ENCODE data around the gene FOLR1.
"Not testable (repeated sequence)": the region's sequence is repeated elsewhere in the genome, so short reads cannot be mapped to it uniquely, and the experiment has no call there.

FOLR1 gene

GRCh38 chr11:72162891-72163492 lies 28.9 kb upstream of the FOLR1 start:
- Histone ChIP-seq H3K27me3 (ENCODE audit: control insufficient read depth in 2 of 2, insufficient read depth in 2 of 2, low read length in 2 of 2) (no peaks in the 10 kb centered on the region), H3K36me3 (ENCODE audit: control insufficient read depth in 2 of 2, insufficient read depth in 2 of 2, low read length in 2 of 2) (no peaks in the 10 kb centered on the region), H3K4me3 (ENCODE audit: low read length in 2 of 2) (no peak overlapping the region), H3K9me3 (ENCODE audit: control insufficient read depth in 2 of 2, low read length in 2 of 2) (no peaks in the 10 kb centered on the region), H3K4me1 (ENCODE audit: control insufficient read depth in 2 of 2, insufficient read depth in 2 of 2, low read length in 2 of 2) (no peaks in the 10 kb centered on the region), H3K9ac (ENCODE audit: low read depth in 1 of 2, low read length in 2 of 2) (no peak overlapping the region), H3K27ac (ENCODE audit: low read depth in 2 of 2, low read length in 2 of 2) (no peak overlapping the region)

DNA sequence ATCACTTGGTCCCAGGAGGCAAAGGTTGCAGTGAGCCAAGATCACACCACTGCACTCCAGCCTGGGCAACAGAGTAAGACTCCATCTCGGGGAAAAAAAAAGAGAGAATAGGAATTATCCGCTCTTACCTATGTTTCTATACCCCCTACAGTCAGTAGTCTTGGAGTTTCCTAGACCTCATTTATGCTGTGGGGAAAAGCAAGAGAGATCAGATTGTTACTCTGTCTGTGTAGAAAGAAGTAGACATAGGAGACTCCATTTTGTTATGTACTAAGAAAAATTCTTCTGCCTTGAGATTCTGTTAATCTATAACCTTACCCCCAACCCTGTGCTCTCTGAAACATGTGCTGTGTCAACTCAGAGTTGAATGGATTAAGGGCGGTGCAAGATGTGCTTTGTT lies 27.8 kb upstream of the FOLR1 start:
- H3K27ac ChIP-seq (ENCODE audit: low read depth in 2 of 2, low read length in 2 of 2); H3K4me1 ChIP-seq (ENCODE audit: control insufficient read depth in 2 of 2, insufficient read depth in 2 of 2, low read length in 2 of 2); H3K9ac ChIP-seq (ENCODE audit: low read depth in 1 of 2, low read length in 2 of 2); H3K27me3 ChIP-seq (ENCODE audit: control insufficient read depth in 2 of 2, insufficient read depth in 2 of 2, low read length in 2 of 2); H3K9me3 ChIP-seq (ENCODE audit: control insufficient read depth in 2 of 2, low read length in 2 of 2); H3K36me3 ChIP-seq (ENCODE audit: control insufficient read depth in 2 of 2, insufficient read depth in 2 of 2, low read length in 2 of 2); H3K4me3 ChIP-seq (ENCODE audit: low read length in 2 of 2): not testable (repeated sequence)

DNA sequence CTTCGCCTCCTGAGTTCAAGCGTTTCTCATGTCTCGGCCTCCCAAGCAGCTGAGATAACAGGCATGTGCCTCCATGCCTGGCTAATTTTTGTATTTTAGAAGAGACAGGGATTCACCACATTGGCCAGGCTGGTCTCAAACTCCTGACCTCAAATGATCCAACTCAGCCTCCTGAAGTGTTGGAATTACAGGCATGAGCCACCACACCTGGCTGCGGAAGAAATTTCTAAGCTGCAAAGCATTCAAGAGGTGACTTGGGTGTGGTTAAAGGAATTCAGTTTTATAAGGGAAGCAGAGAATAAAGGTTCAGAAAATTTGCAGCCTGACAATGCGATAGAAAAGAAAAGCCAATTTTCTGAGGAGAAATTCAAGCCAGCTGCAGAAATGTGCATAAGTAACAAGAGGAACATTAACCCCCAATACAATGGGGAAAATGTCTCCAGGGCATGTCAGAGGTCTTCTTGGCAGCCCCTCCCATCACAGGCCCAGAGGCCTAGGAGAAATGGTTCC lies 22.8 kb upstream of the FOLR1 start:
- not testable (repeated sequence) for H3K9ac ChIP-seq (ENCODE audit: low read depth in 1 of 2, low read length in 2 of 2); H3K4me3 ChIP-seq (ENCODE audit: low read length in 2 of 2); H3K9me3 ChIP-seq (ENCODE audit: control insufficient read depth in 2 of 2, low read length in 2 of 2); H3K36me3 ChIP-seq (ENCODE audit: control insufficient read depth in 2 of 2, insufficient read depth in 2 of 2, low read length in 2 of 2); H3K27me3 ChIP-seq (ENCODE audit: control insufficient read depth in 2 of 2, insufficient read depth in 2 of 2, low read length in 2 of 2)
- Histone ChIP-seq H3K4me1 (ENCODE audit: control insufficient read depth in 2 of 2, insufficient read depth in 2 of 2, low read length in 2 of 2) (peaks cover 13% of the 10 kb centered on the region in 2 donors), H3K27ac (ENCODE audit: low read depth in 2 of 2, low read length in 2 of 2) (peak overlapping the region; percentile 68 to 73)

DNA sequence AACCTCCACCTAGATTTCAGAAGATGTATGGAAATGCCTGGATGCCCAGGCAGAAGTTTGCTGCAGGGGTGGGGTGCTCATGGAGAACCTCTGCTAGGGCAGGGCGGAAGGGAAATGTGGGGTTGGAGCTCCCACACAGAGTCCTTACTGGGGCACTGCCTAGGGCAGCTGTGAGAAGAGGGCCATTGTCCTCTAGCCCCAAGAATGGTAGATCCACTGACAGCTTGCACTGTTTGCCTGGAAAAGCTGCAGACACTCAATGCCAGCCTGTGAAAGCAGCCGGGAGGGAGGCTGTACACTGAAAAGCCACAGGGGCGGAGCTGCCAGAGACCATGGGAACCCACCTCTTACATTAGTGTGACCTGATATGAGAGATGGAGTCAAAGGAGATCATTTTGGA lies 22.2 kb upstream of the FOLR1 start:
- H3K4me3 ChIP-seq (ENCODE audit: low read length in 2 of 2); H3K36me3 ChIP-seq (ENCODE audit: control insufficient read depth in 2 of 2, insufficient read depth in 2 of 2, low read length in 2 of 2); H3K9ac ChIP-seq (ENCODE audit: low read depth in 1 of 2, low read length in 2 of 2); H3K27me3 ChIP-seq (ENCODE audit: control insufficient read depth in 2 of 2, insufficient read depth in 2 of 2, low read length in 2 of 2); H3K9me3 ChIP-seq (ENCODE audit: control insufficient read depth in 2 of 2, low read length in 2 of 2): not testable (repeated sequence)
- Histone ChIP-seq H3K4me1 (ENCODE audit: control insufficient read depth in 2 of 2, insufficient read depth in 2 of 2, low read length in 2 of 2) (peaks cover 14 to 18% of the 10 kb centered on the region in 2 donors), H3K27ac (ENCODE audit: low read depth in 2 of 2, low read length in 2 of 2) (peak overlapping the region; percentile 68 to 73)

- H3K4me3 ChIP-seq (ENCODE audit: low read length in 2 of 2); H3K27me3 ChIP-seq (ENCODE audit: control insufficient read depth in 2 of 2, insufficient read depth in 2 of 2, low read length in 2 of 2); H3K9me3 ChIP-seq (ENCODE audit: control insufficient read depth in 2 of 2, low read length in 2 of 2); H3K36me3 ChIP-seq (ENCODE audit: control insufficient read depth in 2 of 2, insufficient read depth in 2 of 2, low read length in 2 of 2); H3K27ac ChIP-seq (ENCODE audit: low read depth in 2 of 2, low read length in 2 of 2); H3K9ac ChIP-seq (ENCODE audit: low read depth in 1 of 2, low read length in 2 of 2): not testable (repeated sequence)
- peaks cover 17 to 25% of the 10 kb centered on the region in 2 donors for H3K4me1 ChIP-seq (ENCODE audit: control insufficient read depth in 2 of 2, insufficient read depth in 2 of 2, low read length in 2 of 2)
Observed at GRCh38 chr11:72172043-72172442, 19.9 kb upstream of the FOLR1 start.

- Histone ChIP-seq H3K36me3 (ENCODE audit: control insufficient read depth in 2 of 2, insufficient read depth in 2 of 2, low read length in 2 of 2) (no peaks in the 10 kb centered on the region), H3K9ac (ENCODE audit: low read depth in 1 of 2, low read length in 2 of 2) (no peak overlapping the region), H3K9me3 (ENCODE audit: control insufficient read depth in 2 of 2, low read length in 2 of 2) (no peaks in the 10 kb centered on the region), H3K4me3 (ENCODE audit: low read length in 2 of 2) (no peak overlapping the region), H3K27ac (ENCODE audit: low read depth in 2 of 2, low read length in 2 of 2) (no peak overlapping the region), H3K27me3 (ENCODE audit: control insufficient read depth in 2 of 2, insufficient read depth in 2 of 2, low read length in 2 of 2) (no peaks in the 10 kb centered on the region), H3K4me1 (ENCODE audit: control insufficient read depth in 2 of 2, insufficient read depth in 2 of 2, low read length in 2 of 2) (peaks cover 17 to 32% of the 10 kb centered on the region in 2 donors)
Observed at GRCh38 chr11:72173291-72173690, 18.6 kb upstream of the FOLR1 start.

- peak overlapping the region; percentile 76 to 86 for H3K27ac ChIP-seq (ENCODE audit: low read depth in 2 of 2, low read length in 2 of 2)
- no peaks in the 10 kb centered on the region for H3K9me3 ChIP-seq (ENCODE audit: control insufficient read depth in 2 of 2, low read length in 2 of 2)
- H3K9ac ChIP-seq (ENCODE audit: low read depth in 1 of 2, low read length in 2 of 2): peak overlapping the region in 1 of 2 donors; percentile 2
- peaks cover 15 to 30% of the 10 kb centered on the region in 2 donors for H3K4me1 ChIP-seq (ENCODE audit: control insufficient read depth in 2 of 2, insufficient read depth in 2 of 2, low read length in 2 of 2)
- H3K27me3 ChIP-seq (ENCODE audit: control insufficient read depth in 2 of 2, insufficient read depth in 2 of 2, low read length in 2 of 2): no peaks in the 10 kb centered on the region
- H3K4me3 ChIP-seq (ENCODE audit: low read length in 2 of 2): peak overlapping the region in 1 of 2 donors; percentile 45
- H3K36me3 ChIP-seq (ENCODE audit: control insufficient read depth in 2 of 2, insufficient read depth in 2 of 2, low read length in 2 of 2): no peaks in the 10 kb centered on the region
Observed at GRCh38 chr11:72174302-72175070, 17.5 kb upstream of the FOLR1 start.

DNA sequence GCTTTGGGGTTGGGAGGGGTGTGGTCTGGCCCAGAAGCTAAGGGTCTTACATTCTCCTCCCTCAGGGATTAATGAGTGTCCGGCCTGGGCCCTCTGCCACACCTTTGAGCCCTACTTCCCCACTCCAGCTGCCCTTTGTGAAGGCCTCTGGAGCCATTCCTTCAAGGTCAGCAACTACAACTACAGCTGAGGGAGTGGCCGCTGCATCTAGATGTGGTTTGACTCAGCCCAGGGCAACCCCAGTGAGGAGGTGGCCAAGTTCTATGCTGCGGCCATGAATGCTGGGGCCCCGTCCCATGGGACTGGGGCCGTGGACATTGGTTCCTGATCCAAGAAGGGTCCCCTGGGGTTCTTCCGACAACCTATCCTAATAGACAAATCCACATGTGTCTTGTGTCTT lies 14.3 kb upstream of the FOLR1 start:
- Histone ChIP-seq H3K9ac (ENCODE audit: low read depth in 1 of 2, low read length in 2 of 2) (no peak overlapping the region), H3K36me3 (ENCODE audit: control insufficient read depth in 2 of 2, insufficient read depth in 2 of 2, low read length in 2 of 2) (no peaks in the 10 kb centered on the region), H3K27me3 (ENCODE audit: control insufficient read depth in 2 of 2, insufficient read depth in 2 of 2, low read length in 2 of 2) (no peaks in the 10 kb centered on the region), H3K4me1 (ENCODE audit: control insufficient read depth in 2 of 2, insufficient read depth in 2 of 2, low read length in 2 of 2) (peaks cover 11 to 25% of the 10 kb centered on the region in 2 donors), H3K4me3 (ENCODE audit: low read length in 2 of 2) (no peak overlapping the region), H3K27ac (ENCODE audit: low read depth in 2 of 2, low read length in 2 of 2) (no peak overlapping the region), H3K9me3 (ENCODE audit: control insufficient read depth in 2 of 2, low read length in 2 of 2) (no peaks in the 10 kb centered on the region)

DNA sequence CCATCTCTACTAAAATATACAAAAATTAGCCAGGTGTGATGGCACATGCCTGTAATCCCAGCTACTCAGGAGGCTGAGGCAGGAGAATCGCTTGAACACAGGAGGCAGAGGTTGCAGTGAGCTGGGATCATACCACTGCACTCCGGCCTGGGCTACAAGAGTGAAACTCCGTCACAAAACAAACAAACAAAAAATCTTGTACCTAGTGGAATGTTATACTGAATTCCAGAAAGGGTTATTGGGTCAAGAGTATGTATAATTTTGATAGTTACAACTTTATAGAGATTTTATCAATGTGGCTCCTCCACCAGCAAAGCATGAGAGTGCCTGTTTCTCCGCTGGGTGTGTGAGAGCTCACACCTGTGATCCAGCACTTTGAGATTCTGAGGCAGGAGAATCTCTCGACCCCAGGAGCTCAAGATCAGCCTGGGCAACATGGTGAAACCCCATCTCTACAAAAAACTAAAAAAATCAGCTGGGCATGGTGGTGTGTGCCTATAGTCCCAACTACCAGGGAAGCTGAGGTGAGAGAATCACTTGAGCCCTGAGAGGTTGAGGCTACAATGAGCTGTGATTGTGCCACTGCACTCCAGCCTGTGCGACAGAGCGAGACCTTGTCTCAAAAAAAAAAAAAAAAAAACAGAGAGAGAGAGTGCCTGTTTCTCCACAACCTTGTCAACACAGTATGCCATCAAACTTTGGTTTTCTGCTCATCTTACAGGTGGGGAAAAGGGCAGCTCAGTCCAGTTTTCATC lies 12.7 kb upstream of the FOLR1 start:
- Histone ChIP-seq H3K27ac (ENCODE audit: low read depth in 2 of 2, low read length in 2 of 2) (no peak overlapping the region), H3K9me3 (ENCODE audit: control insufficient read depth in 2 of 2, low read length in 2 of 2) (no peaks in the 10 kb centered on the region), H3K27me3 (ENCODE audit: control insufficient read depth in 2 of 2, insufficient read depth in 2 of 2, low read length in 2 of 2) (no peaks in the 10 kb centered on the region), H3K4me3 (ENCODE audit: low read length in 2 of 2) (no peak overlapping the region), H3K9ac (ENCODE audit: low read depth in 1 of 2, low read length in 2 of 2) (no peak overlapping the region), H3K4me1 (ENCODE audit: control insufficient read depth in 2 of 2, insufficient read depth in 2 of 2, low read length in 2 of 2) (peaks cover 3 to 18% of the 10 kb centered on the region in 2 donors), H3K36me3 (ENCODE audit: control insufficient read depth in 2 of 2, insufficient read depth in 2 of 2, low read length in 2 of 2) (no peaks in the 10 kb centered on the region)

- Histone ChIP-seq H3K27ac (ENCODE audit: low read depth in 2 of 2, low read length in 2 of 2) (no peak overlapping the region), H3K9me3 (ENCODE audit: control insufficient read depth in 2 of 2, low read length in 2 of 2) (no peaks in the 10 kb centered on the region), H3K4me1 (ENCODE audit: control insufficient read depth in 2 of 2, insufficient read depth in 2 of 2, low read length in 2 of 2) (peaks cover 2 to 14% of the 10 kb centered on the region in 2 donors), H3K4me3 (ENCODE audit: low read length in 2 of 2) (no peak overlapping the region), H3K27me3 (ENCODE audit: control insufficient read depth in 2 of 2, insufficient read depth in 2 of 2, low read length in 2 of 2) (no peaks in the 10 kb centered on the region), H3K36me3 (ENCODE audit: control insufficient read depth in 2 of 2, insufficient read depth in 2 of 2, low read length in 2 of 2) (no peaks in the 10 kb centered on the region), H3K9ac (ENCODE audit: low read depth in 1 of 2, low read length in 2 of 2) (no peak overlapping the region)
Observed at GRCh38 chr11:72179804-72180396, 12.0 kb upstream of the FOLR1 start.
